Mesendoderm (in vitro differentiated cells): ENCODE measurements around the gene B3GNT5.
"Not testable (repeated sequence)": the region's sequence is repeated elsewhere in the genome, so short reads cannot be mapped to it uniquely, and the experiment has no call there.

Source experiments
- DNase-seq: peaks from one replicate; pipeline ENCODE4 v3.0.0; 2013
- H2AK5ac ChIP-seq: 2 replicates; pipeline ENCODE4 v1.6.1; 2013; ENCODE audit warnings: low read length, inconsistent platforms
- H2BK120ac ChIP-seq: 2 replicates; pipeline ENCODE4 v1.6.1; 2013; ENCODE audit warnings: low read depth, mild to moderate bottlenecking, low read length, moderate library complexity, mixed read lengths
- H2BK15ac ChIP-seq: replicated peaks from 2 replicates; pipeline ENCODE4 v1.6.1; 2013; ENCODE audit warnings: low read depth, mild to moderate bottlenecking, moderate library complexity
- H2BK5ac ChIP-seq: 2 replicates; pipeline ENCODE4 v1.6.1; 2013; ENCODE audit warnings: low read length, inconsistent platforms
- H3K18ac ChIP-seq: 2 replicates; pipeline ENCODE4 v1.6.1; 2013; ENCODE audit warnings: mild to moderate bottlenecking, low read length, mixed read lengths
- H3K23ac ChIP-seq: one replicate; pipeline ENCODE4 v1.6.1; 2013; ENCODE audit warnings: low read length
- H3K27ac ChIP-seq: 2 replicates; pipeline ENCODE4 v1.5.1; 2013; ENCODE audit warnings: low read depth, mild to moderate bottlenecking, inconsistent platforms, low read length, moderate library complexity
- H3K27me3 ChIP-seq: 2 replicates; pipeline ENCODE4 v1.6.1; 2013; ENCODE audit warnings: low read length, control low read depth, mild to moderate bottlenecking, inconsistent platforms; ENCODE audit not compliant: insufficient read depth, poor library complexity
- H3K36me3 ChIP-seq: 2 replicates; pipeline ENCODE4 v1.6.1; 2013; ENCODE audit warnings: low read length, inconsistent platforms; ENCODE audit not compliant: control insufficient read depth, insufficient read depth
- H3K4ac ChIP-seq: one replicate; pipeline ENCODE4 v1.6.1; 2013; ENCODE audit warnings: low read depth, mild to moderate bottlenecking, low read length, moderate library complexity
- H3K4me1 ChIP-seq: 2 replicates; pipeline ENCODE4 v1.6.1; 2013; ENCODE audit warnings: low read depth, low read length, inconsistent platforms; ENCODE audit not compliant: control insufficient read depth
- H3K4me2 ChIP-seq: 2 replicates; pipeline ENCODE4 v1.6.1; 2013; ENCODE audit warnings: low read length
- H3K4me3 ChIP-seq: 2 replicates; pipeline ENCODE4 v1.5.1; 2013; ENCODE audit warnings: mild to moderate bottlenecking, low read length
- H3K56ac ChIP-seq: one replicate; pipeline ENCODE4 v1.6.1; 2013; ENCODE audit warnings: low read length
- H3K79me1 ChIP-seq: 2 replicates; pipeline ENCODE4 v1.6.1; 2013; ENCODE audit warnings: low read length, inconsistent platforms
- H3K79me2 ChIP-seq: 2 replicates; pipeline ENCODE4 v1.6.1; 2013; ENCODE audit warnings: mild to moderate bottlenecking, low read length; ENCODE audit not compliant: control insufficient read depth, insufficient read depth
- H3K9ac ChIP-seq: 2 replicates; pipeline ENCODE4 v1.6.1; 2013; ENCODE audit warnings: low read length, inconsistent platforms
- H4K5ac ChIP-seq: one replicate; pipeline ENCODE4 v1.6.1; 2013; ENCODE audit warnings: low read length
- H4K8ac ChIP-seq: one replicate; pipeline ENCODE4 v1.6.1; 2013; ENCODE audit warnings: low read depth, mild to moderate bottlenecking, control low read depth, low read length, moderate library complexity
- WGBS: extraction: QIAGEN DNeasy Blood & Tissue Kit; methylation state at CpG from one replicate; pipeline ENCODE4 v1.1.7; 2013; ENCODE audit warnings: low lambda C conversion rate, missing lambda C conversion rate; ENCODE audit not compliant: insufficient coverage; ENCODE audit errors: extremely low coverage; 5-methylcytosine and 5-hydroxymethylcytosine counted together

The B3GNT5 gene

DNA sequence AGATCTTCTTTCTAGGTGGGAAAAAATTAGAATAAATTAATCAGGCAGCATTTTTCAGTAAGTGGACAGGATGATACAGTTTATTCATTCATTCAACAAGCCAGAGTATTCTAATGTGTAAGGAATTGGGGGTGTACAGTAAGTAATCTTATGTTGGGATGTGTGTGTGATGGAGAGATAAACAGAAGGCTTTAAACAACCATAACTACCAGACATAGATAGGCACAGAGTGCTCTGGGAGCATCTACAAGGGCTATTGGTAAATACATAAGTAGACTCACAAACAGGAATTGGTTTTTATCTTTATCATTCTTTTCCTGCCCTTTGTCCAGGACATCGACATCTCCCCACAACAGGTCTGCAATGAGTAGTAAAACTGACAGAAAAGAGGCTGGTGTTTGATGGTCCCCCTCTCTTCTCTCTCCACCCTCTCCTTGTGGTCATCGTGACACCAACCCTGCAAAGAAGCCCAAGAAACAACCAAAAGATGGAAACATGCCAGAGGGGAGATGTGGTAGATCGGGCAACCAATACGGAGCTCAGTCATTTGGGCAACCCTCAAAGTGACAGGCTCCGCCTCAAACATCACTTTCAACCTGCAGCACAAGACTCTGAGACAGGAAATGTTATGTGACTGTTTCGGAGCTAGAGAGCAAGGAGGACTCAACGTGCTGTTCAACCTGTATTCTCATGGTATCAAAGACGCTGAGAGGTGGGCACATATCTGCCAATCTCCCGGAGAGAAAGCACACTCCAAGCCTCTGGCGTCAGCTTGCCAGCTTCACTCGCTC, 28.7 kb upstream of the B3GNT5 start:
- H3K9ac ChIP-seq, result no peak overlapping the region
- H2BK5ac ChIP-seq, result no peak overlapping the region
- H2AK5ac ChIP-seq, result no peak overlapping the region
- H4K5ac ChIP-seq, result no peak overlapping the region
- H3K4ac ChIP-seq, result no peak overlapping the region
- H4K8ac ChIP-seq, result no peak overlapping the region
- no peak overlapping the region for H3K18ac ChIP-seq
- no peak for DNase-seq
- no CpG with 5 or more reads among the region's 11 CpGs for WGBS
- no peaks in the 10 kb centered on the region for H3K79me2 ChIP-seq
- H3K4me3 ChIP-seq, result no peak overlapping the region
- no peaks in the 10 kb centered on the region for H3K36me3 ChIP-seq
- no peak overlapping the region for H2BK120ac ChIP-seq
- H3K79me1 ChIP-seq, result no peaks in the 10 kb centered on the region
- no peak overlapping the region for H3K4me2 ChIP-seq
- peaks cover 2% of the 10 kb centered on the region for H3K4me1 ChIP-seq
- no peak overlapping the region for H3K56ac ChIP-seq
- H3K27me3 ChIP-seq, result no peaks in the 10 kb centered on the region
- no peak overlapping the region for H2BK15ac ChIP-seq
- H3K27ac ChIP-seq, result no peak overlapping the region
- no peak overlapping the region for H3K23ac ChIP-seq

GRCh38 chr3:183226333-183226890, 26.6 kb upstream of the B3GNT5 start:
- H2BK15ac ChIP-seq, result no peak overlapping the region

DNA sequence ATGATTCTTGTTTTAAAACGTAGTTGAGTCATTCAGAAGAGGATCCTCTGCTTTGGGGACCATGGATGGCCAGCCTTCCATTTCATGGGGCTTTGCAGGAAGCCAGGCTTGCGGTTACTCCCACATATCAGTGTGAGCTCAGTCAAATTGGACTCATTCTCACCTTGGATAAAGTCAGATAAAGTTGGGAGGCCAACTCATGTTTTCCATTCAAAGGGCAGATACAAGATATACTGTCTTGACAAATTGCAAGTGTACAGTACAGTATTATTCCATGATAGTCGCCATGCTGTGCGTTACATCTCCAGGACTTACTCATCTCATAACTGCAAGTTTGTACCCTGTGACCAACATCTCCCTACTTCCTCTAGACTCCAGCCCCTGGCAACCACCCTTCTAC, 25.5 kb upstream of the B3GNT5 start:
- Histone ChIP-seq H3K27me3 (no peaks in the 10 kb centered on the region), H3K79me1 (no peaks in the 10 kb centered on the region), H3K18ac (no peak overlapping the region), H2AK5ac (no peak overlapping the region), H4K5ac (no peak overlapping the region), H2BK120ac (no peak overlapping the region), H2BK5ac (no peak overlapping the region), H3K79me2 (no peaks in the 10 kb centered on the region), H3K9ac (no peak overlapping the region), H3K4me2 (no peak overlapping the region), H3K36me3 (no peaks in the 10 kb centered on the region), H3K56ac (no peak overlapping the region), H3K23ac (no peak overlapping the region), H2BK15ac (no peak overlapping the region), H3K4me1 (no peaks in the 10 kb centered on the region), H3K4ac (no peak overlapping the region), H3K4me3 (no peak overlapping the region), H4K8ac (no peak overlapping the region), H3K27ac (no peak overlapping the region)
- no CpG with 5 or more reads among the region's 4 CpGs for WGBS
- DNase-seq, result no peak

More at GRCh38 chr3:183226333-183226890, 26.6 kb upstream of the B3GNT5 start:
- H4K8ac ChIP-seq, result no peak overlapping the region
- H3K4me1 ChIP-seq, result peaks cover under 1% of the 10 kb centered on the region
- H2BK120ac ChIP-seq, result no peak overlapping the region
- no peaks in the 10 kb centered on the region for H3K27me3 ChIP-seq
- H3K27ac ChIP-seq, result no peak overlapping the region
- H3K79me1 ChIP-seq, result no peaks in the 10 kb centered on the region
- H3K56ac ChIP-seq, result no peak overlapping the region
- WGBS, result no CpG with 5 or more reads among the region's 9 CpGs
- no peaks in the 10 kb centered on the region for H3K79me2 ChIP-seq
- H3K18ac ChIP-seq, result no peak overlapping the region
- H3K4me2 ChIP-seq, result no peak overlapping the region
- H4K5ac ChIP-seq, result no peak overlapping the region
- DNase-seq, result no peak
- H2AK5ac ChIP-seq, result no peak overlapping the region
- H3K9ac ChIP-seq, result no peak overlapping the region
- no peak overlapping the region for H3K4me3 ChIP-seq
- no peak overlapping the region for H2BK5ac ChIP-seq
- no peak overlapping the region for H3K23ac ChIP-seq
- no peak overlapping the region for H3K4ac ChIP-seq
- H3K36me3 ChIP-seq, result no peaks in the 10 kb centered on the region

DNA sequence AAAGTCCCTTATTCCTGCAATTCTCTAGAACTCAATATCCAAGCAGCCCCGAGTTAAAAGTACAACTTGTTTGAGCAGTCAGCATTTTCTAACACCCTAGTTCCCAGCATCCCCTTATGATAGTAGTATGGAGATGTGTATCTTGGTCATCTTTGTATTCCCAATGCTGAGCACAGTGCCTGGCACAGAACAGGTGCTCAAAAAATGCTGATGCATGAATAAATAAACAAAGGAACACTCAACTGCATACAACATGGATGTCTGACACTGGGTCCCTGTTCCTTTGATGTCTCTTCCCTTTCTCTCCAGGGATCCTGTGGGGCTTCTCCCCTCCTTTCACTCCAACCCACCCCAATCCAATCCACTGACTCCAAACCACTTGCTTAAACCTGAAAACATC, 23.9 kb upstream of the B3GNT5 start:
- Histone ChIP-seq H3K18ac (no peak overlapping the region), H2BK5ac (no peak overlapping the region), H3K56ac (no peak overlapping the region), H2BK120ac (no peak overlapping the region), H3K4me1 (no peaks in the 10 kb centered on the region), H3K4ac (no peak overlapping the region), H4K5ac (no peak overlapping the region), H3K36me3 (no peaks in the 10 kb centered on the region), H3K9ac (no peak overlapping the region), H3K79me1 (no peaks in the 10 kb centered on the region), H3K79me2 (no peaks in the 10 kb centered on the region), H3K4me2 (no peak overlapping the region), H3K4me3 (no peak overlapping the region), H2AK5ac (no peak overlapping the region), H3K23ac (no peak overlapping the region), H3K27ac (no peak overlapping the region), H4K8ac (no peak overlapping the region), H2BK15ac (no peak overlapping the region), H3K27me3 (no peaks in the 10 kb centered on the region)
- no peak for DNase-seq
- WGBS, result no CpG with 5 or more reads among the region's 1 CpG

GRCh38 chr3:183230251-183230650, 22.8 kb upstream of the B3GNT5 start:
- not testable (repeated sequence) for H3K4me2 ChIP-seq, H3K27ac ChIP-seq, H3K4me1 ChIP-seq, H3K79me2 ChIP-seq, H3K4me3 ChIP-seq, H3K36me3 ChIP-seq, H2BK5ac ChIP-seq, H4K8ac ChIP-seq, H3K4ac ChIP-seq, H3K9ac ChIP-seq, H3K18ac ChIP-seq, H4K5ac ChIP-seq, H3K27me3 ChIP-seq, H2BK120ac ChIP-seq, H3K23ac ChIP-seq, H3K56ac ChIP-seq, H3K79me1 ChIP-seq, H2AK5ac ChIP-seq, DNase-seq, H2BK15ac ChIP-seq
- no CpG with 5 or more reads among the region's 8 CpGs for WGBS
